IPS-18a (cell line): ENCODE results near the gene CNPY1.
A peak's percentile ranks its signal among the peaks of the same experiment; 100 is the strongest.

Experiments
- H3K27ac ChIP-seq: one replicate; pipeline ENCODE4 v1.5.1; 2013; ENCODE audit warnings: low read length
- H3K27me3 ChIP-seq: one replicate; pipeline ENCODE4 v1.6.1; 2013; ENCODE audit warnings: mild to moderate bottlenecking, low read length; ENCODE audit not compliant: control insufficient read depth, insufficient read depth
- H3K36me3 ChIP-seq: one replicate; pipeline ENCODE4 v1.6.1; 2013; ENCODE audit warnings: low read depth, low read length; ENCODE audit not compliant: control insufficient read depth
- H3K4me1 ChIP-seq: one replicate; pipeline ENCODE4 v1.6.1; 2013; ENCODE audit warnings: low read depth, low read length; ENCODE audit not compliant: control insufficient read depth
- H3K4me3 ChIP-seq: one replicate; pipeline ENCODE4 v1.5.1; 2013; ENCODE audit warnings: low read length
- H3K9ac ChIP-seq: one replicate; pipeline ENCODE4 v1.6.1; 2013; ENCODE audit warnings: mild to moderate bottlenecking, low read length, moderate library complexity
- H3K9me3 ChIP-seq: one replicate; pipeline ENCODE4 v1.6.1; 2013; ENCODE audit warnings: low read depth, low read length; ENCODE audit not compliant: control insufficient read depth

The CNPY1 gene

DNA sequence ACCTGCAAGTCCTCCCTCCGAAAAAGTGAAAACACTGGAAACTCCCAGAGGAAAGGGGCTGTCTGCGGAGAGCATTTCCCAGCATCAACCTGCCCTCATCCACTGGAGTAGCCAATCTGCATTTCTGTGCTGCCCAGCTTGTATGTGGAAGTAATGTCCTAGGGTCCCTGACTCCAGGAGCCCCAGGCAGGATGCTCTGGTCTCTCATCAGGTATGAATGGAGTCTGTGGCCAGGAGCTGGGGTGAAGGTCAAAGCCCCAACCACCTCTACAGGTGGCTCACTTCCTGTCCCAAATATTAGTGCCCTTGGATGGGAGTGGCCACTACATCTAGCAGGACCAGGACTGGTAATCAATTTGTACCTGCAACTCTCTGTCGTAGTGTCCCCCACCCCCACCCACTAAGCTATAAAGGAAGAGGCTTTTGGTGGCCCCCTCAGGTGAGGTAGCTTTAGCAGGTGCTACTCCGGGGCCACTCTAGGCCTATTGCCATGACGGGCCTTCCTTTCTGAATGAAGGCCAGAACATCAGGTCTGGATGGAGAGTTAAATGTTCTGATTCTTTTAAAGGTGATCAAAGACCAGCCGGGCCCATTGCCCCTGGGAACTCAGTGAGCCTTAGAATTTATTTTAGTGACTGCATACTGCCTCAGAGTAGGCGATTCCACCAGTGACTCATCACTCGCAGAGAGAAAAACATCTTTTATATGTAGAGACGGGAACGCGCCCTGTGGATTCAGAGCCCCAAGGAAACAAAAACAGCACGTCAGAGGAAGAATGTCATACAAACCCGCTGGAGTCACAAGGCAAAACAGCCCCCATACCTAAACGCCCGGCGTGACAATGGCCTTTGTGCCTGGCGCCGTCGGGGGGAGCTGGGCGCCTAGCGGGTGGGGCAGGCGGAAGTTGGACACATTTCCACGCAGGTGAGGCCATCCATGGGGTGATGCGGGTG is 75.4 kb downstream of the CNPY1 start:
- H3K27me3 ChIP-seq, result peaks cover 100% of the 10 kb centered on the region
- H3K27ac ChIP-seq, result no peak overlapping the region
- H3K4me3 ChIP-seq, result no peak overlapping the region
- H3K9ac ChIP-seq, result no peak overlapping the region
- H3K36me3 ChIP-seq, result no peaks in the 10 kb centered on the region
- H3K4me1 ChIP-seq, result peaks cover 6% of the 10 kb centered on the region
- no peaks in the 10 kb centered on the region for H3K9me3 ChIP-seq

DNA sequence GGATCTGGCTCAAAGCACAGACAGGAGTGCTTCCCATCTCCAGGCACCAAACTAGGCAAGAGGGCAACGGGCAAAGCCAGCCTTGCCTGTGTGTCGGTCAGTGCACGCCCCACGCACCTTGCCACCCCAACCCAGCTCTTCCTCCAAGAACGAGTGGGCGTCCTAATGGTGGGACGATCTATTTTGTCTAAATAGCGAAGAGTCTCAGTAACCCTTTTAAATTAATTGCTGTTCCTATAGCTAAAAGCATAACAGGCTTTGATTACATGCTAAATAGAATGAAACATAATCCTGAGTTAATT is 76.2 kb downstream of the CNPY1 start:
- Histone ChIP-seq H3K4me1 (peaks cover 6% of the 10 kb centered on the region), H3K9ac (no peak overlapping the region), H3K27ac (no peak overlapping the region), H3K36me3 (no peaks in the 10 kb centered on the region), H3K9me3 (no peaks in the 10 kb centered on the region), H3K27me3 (peaks cover 100% of the 10 kb centered on the region), H3K4me3 (no peak overlapping the region)

DNA sequence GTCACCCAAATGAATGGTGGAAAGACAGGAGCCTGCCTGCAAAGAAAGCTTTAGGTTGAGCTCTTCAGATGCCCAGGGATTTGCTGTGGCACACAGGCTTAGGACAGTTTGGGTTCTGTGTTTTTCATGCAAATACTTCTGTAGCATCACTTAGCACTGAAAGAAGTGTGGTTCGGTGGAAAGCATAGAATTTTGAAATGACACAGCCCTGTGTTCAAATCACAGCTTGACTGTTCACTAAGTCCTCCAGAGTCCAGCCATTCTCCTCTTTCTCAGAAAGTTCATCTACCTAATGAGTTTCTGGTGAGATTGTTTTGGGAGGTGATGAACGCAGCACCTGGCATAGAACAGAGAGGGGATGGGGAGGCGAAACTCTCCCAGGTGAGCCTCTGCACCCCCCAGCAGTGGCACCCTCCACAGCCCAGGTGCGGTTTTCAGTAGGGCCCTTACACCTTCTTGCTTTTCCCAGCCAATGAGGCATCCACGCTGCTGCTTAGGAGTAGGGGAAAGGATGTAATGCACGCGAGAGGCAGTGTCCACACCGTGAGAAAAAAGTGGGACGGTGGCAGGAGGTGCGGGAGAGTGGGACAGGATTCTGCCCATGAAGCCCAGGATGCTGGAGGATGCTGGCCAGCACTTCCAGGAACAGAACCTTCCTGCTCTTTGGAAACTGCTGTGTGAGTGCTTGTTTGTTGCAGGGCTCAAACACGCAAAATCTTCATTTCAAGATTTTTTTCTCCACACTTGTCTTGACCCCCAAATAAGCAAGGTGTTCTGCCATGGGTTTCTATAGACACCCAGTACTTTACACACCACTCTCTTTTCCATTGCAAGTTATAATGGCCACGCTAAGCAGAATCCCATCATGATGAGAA is 76.8 kb downstream of the CNPY1 start:
- H3K27me3 ChIP-seq, result peaks cover 100% of the 10 kb centered on the region
- peaks cover 6% of the 10 kb centered on the region for H3K4me1 ChIP-seq
- no peak overlapping the region for H3K4me3 ChIP-seq
- no peak overlapping the region for H3K9ac ChIP-seq
- H3K27ac ChIP-seq, result no peak overlapping the region
- no peaks in the 10 kb centered on the region for H3K36me3 ChIP-seq
- H3K9me3 ChIP-seq, result no peaks in the 10 kb centered on the region

DNA sequence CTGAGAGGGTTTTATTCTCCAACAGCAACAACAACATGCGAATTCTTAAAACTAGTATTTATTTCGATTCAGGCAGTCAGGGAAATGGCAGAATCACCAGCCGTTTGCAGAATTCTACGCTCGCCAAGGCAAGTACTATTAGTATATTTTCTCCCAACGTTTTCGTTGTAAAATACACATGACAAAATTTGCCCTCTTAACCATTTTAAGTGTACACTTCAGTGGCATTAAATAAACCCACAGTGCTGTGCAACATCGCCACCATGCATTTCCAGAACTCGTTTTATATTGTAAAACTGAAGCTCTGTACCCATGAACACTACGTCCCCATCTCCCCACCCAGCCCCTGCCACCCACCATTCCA is 77.6 kb downstream of the CNPY1 start:
- H3K4me1 ChIP-seq, result peaks cover 6% of the 10 kb centered on the region
- no peaks in the 10 kb centered on the region for H3K36me3 ChIP-seq
- no peaks in the 10 kb centered on the region for H3K9me3 ChIP-seq
- H3K27me3 ChIP-seq, result peaks cover 100% of the 10 kb centered on the region
- H3K4me3 ChIP-seq, result no peak overlapping the region
- H3K9ac ChIP-seq, result no peak overlapping the region
- no peak overlapping the region for H3K27ac ChIP-seq

DNA sequence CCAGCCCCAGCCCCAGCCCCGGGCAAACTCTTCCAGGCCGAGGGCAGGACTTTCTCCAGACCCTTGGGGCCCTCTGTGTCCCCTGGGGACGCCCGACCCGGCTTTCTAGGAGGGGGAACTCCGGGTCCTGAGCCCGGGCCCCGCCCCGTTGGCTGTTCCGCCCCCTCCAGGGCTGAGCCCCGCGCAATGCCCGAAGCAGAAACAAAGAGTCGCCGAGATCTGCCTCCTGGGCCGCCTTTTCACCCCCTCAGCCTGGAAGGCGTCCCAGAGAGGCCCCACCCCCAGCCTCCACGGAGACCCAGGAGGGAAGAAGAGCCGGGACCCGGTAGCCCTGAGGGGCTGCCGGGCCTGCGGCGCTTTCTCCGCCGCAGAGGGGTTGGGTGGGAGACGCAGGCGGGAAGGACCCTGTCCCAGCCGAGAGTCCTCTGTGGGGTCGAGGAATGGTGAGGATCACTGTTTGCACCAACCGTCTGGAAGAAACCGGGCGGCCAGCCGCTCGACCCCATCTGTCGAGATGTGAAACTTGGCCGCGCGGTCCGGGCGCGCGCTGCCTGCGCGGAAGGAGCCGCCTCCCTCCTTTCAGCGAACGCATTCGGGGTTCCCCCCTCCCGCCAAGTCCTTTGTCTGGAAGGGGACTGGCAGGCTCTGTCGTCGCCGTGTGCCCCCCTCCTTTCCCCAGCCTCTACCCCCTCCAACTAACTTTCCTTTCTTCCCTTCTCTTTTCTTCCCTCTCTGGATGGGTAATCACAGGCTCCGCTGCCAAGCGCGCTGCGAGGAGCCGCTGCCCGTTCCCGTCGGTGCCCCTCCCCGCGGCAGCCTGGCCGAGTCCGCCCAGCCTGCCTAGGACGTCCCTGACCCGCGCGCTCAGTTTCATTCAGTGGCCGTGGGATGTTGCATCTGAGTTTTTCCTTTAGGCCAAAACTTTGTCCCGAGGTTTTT is 78.2 kb downstream of the CNPY1 start:
- Histone ChIP-seq H3K4me3 (peak overlapping the region; percentile 45), H3K9ac (peak overlapping the region; percentile 21), H3K27ac (no peak overlapping the region), H3K4me1 (peaks cover 6% of the 10 kb centered on the region), H3K27me3 (peaks cover 100% of the 10 kb centered on the region), H3K9me3 (no peaks in the 10 kb centered on the region), H3K36me3 (no peaks in the 10 kb centered on the region)

DNA sequence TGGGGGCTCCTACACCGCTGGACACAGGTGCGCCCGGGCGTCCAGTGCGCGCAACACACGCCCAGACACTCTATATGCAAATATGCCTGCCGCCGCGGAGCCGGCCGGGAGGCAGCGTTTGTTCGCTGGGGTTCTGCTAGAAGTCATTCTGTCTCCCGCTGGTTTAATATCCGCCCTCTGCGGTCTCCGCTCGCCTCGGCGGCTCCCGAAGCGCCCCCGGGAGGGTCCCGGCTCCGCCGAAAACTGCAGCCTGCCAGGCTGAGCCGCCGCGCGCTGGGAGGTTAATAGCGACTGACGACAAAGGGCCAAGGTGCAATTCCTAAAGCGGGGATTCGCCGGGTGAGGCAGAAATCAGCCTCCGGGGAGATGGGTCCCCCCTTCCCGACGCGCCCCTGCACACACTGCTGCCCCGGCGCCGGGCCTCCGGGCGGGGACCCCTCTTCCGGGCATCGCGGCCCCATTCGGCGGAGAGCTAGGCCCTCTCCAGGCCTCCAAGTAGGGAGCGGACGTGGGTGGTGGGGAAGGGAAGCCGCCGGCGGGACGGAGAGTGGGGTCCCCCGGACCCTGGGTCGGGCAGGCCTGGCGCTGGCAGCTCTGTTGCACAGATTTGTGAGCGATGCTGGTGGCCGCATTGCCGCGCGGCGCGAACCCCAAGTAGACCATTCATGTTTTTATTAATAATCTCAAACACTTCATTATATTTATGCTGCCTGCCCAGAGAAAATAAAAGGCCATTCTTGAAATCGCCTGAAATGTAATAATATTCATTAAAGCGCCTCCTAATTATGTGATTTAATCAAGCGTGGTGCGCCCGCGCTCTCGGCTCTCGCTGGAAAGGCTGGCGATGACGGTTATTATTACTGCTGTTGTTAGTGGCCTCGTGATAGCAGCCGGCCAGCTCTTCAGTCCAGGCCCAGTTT is 79.3 kb downstream of the CNPY1 start:
- H3K9me3 ChIP-seq, result no peaks in the 10 kb centered on the region
- peak overlapping the region; percentile 45 for H3K4me3 ChIP-seq
- H3K27ac ChIP-seq, result no peak overlapping the region
- H3K9ac ChIP-seq, result no peak overlapping the region
- H3K4me1 ChIP-seq, result peaks cover 6% of the 10 kb centered on the region
- H3K36me3 ChIP-seq, result no peaks in the 10 kb centered on the region
- peaks cover 100% of the 10 kb centered on the region for H3K27me3 ChIP-seq

DNA sequence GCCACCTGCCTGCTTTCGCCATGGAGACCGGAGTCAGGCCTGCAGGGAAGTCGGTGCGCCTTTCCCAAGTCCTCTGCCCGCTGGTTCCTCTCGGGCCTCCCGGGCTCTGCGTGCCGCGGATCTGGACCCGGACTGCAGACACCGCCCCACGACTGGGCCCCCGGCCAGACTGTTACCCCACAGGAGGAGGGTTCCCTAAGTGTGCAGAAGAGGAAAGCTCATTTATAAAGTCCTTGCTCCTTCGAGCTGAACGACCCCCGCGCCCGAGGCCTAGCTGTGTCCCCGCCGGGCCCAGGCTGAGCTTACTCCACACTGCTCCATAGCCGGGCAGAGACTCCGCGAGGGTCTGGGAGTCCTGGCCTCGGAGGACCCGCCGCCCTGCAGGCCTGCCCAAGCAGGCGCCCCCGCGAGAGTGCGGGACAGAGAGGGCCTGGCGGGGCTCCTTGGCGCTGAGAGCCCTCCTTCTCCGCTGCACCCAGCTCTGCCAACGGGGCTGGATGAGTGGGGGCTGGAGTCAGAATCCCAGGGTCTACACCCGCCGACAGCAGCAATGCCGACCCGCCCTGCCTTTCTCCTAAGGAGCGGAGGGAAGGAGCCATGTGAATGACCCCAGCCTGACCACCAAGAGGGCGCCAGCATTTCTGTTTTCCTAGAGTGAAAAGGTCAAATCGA is 80.1 kb downstream of the CNPY1 start:
- H3K27ac ChIP-seq, result no peak overlapping the region
- H3K27me3 ChIP-seq, result peaks cover 100% of the 10 kb centered on the region
- peaks cover 3% of the 10 kb centered on the region for H3K4me1 ChIP-seq
- H3K36me3 ChIP-seq, result no peaks in the 10 kb centered on the region
- no peak overlapping the region for H3K9ac ChIP-seq
- H3K4me3 ChIP-seq, result peak overlapping the region; percentile 45
- no peaks in the 10 kb centered on the region for H3K9me3 ChIP-seq

DNA sequence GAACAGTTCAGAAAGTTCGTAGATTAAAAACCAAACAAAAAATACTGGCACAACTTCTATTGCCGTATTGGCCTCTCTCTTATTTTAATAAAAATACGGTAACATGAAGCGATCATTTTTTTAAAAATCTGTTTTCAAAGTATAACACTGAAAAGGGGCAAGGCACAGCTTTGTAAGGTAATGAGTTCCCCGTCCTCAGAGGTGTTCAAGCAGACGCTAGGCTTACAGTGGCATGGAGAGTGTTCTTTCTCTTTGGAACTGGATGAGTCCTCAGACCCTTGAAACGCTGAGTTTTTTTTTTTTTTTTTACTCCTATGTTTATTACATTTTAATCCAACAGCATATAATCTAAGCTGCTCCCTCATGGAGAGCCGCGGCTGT is 80.6 kb downstream of the CNPY1 start:
- Histone ChIP-seq H3K4me3 (no peak overlapping the region), H3K27ac (no peak overlapping the region), H3K27me3 (peaks cover 100% of the 10 kb centered on the region), H3K36me3 (no peaks in the 10 kb centered on the region), H3K4me1 (peaks cover 3% of the 10 kb centered on the region), H3K9me3 (no peaks in the 10 kb centered on the region), H3K9ac (no peak overlapping the region)

DNA sequence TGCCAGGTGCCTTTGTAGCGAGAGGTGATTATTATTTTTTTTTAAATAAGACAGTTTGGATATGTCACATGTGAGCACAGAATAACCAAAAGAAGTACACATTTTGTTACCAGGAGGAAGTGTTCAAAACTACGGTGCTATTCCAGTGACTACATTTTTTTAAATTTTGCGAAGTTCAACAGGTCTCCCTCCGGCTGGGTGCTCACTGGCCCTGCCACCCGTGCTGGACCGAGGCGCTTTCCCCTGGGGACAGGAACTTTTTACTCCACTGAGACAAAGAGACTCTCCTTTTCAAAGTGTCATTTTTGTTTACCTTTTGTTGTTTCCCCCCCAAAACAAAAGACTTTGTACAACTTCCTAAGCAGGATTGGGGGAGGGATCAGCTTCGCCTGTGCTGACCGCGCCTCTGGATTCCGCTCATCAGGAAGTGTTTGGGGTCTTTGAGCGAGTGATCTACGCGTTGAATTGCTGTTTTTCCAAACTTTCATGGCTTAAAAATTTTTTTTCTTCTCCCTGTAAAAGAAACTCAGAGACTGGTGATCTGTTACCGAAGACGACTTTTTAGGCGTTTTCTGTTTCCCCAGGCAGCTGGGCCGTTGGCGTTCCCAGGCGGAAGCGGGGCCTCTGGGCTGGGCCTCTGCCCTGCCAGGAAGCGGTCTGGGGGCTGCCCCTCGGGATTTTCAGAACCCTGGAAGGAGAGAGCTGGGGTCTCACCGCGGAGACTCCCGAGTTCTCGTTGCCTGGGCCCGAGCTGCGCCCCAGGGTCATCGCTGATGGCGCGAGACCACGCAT is 81.2 kb downstream of the CNPY1 start:
- no peak overlapping the region for H3K4me3 ChIP-seq
- H3K36me3 ChIP-seq, result no peaks in the 10 kb centered on the region
- H3K9me3 ChIP-seq, result no peaks in the 10 kb centered on the region
- peaks cover 100% of the 10 kb centered on the region for H3K27me3 ChIP-seq
- peaks cover 4% of the 10 kb centered on the region for H3K4me1 ChIP-seq
- no peak overlapping the region for H3K9ac ChIP-seq
- no peak overlapping the region for H3K27ac ChIP-seq
